Keratinocyte (primary cell): ENCODE measurements around the gene SH2D3C. TPM values are rescaled to one million over a fixed set of nuclear protein-coding genes. Genes with fewer than 3 reads are reported as not detected.

ENCODE experiments used
- DNase-seq: peaks from one replicate; pipeline ENCODE4 v3.0.0-alpha.2; 2011; ENCODE audit warnings: low read depth, missing footprints, low spot score
- FAIRE-seq: peaks from 2 replicates; lab custom pipeline; 2011; peaks lifted over from hg19 to GRCh38; lab: Jason Lieb, UNC
- H2AFZ ChIP-seq: 2 replicates; pipeline ENCODE4 v1.6.0; 2012; ENCODE audit warnings: low read length, control low read depth, inconsistent platforms; ENCODE audit not compliant: control insufficient read depth
- H3K27ac ChIP-seq: 2 replicates; pipeline ENCODE4 v1.5.1; 2011; ENCODE audit warnings: low read length; ENCODE audit not compliant: control insufficient read depth, insufficient read depth
- H3K27me3 ChIP-seq: 3 replicates; pipeline ENCODE4 v1.6.0; 2011; ENCODE audit warnings: low read length; ENCODE audit not compliant: control insufficient read depth, insufficient read depth; ENCODE audit errors: extremely low read depth
- H3K36me3 ChIP-seq, 2 experiments: 2 replicates in 1 of 2; 3 replicates in 1 of 2; pipeline ENCODE4 v1.5.1; 2011; ENCODE audit warnings: low read length in 2 of 2, mild to moderate bottlenecking in 1 of 2; ENCODE audit not compliant: control insufficient read depth in 2 of 2, insufficient read depth in 2 of 2; ENCODE audit errors: extremely low read depth in 1 of 2
- H3K4me1 ChIP-seq: 3 replicates; pipeline ENCODE4 v1.5.1; 2011; ENCODE audit warnings: low read length; ENCODE audit not compliant: control insufficient read depth, insufficient read depth; ENCODE audit errors: extremely low read depth
- H3K4me2 ChIP-seq: 3 replicates; pipeline ENCODE4 v1.6.0; 2011; ENCODE audit warnings: low read depth, low read length; ENCODE audit not compliant: control insufficient read depth, insufficient read depth; ENCODE audit errors: extremely low read depth
- H3K4me3 ChIP-seq, 3 experiments: fragments of 200-600 bp in 1 of 3; sonication (generic) in 1 of 3; 2 replicates in 2 of 3; 3 replicates in 1 of 3; pipeline ENCODE4 v1.5.1; 2011 to 2016; ENCODE audit warnings: low read length in 3 of 3, mild to moderate bottlenecking in 3 of 3, control low read depth in 2 of 3, inconsistent platforms in 1 of 3, low read depth in 1 of 3, mixed read lengths in 1 of 3, mixed run types in 1 of 3, moderate library complexity in 1 of 3; ENCODE audit not compliant: control insufficient read depth in 2 of 3, insufficient read depth in 2 of 3; ENCODE audit errors: extremely low read depth in 1 of 3
- H3K79me2 ChIP-seq: 2 replicates; pipeline ENCODE4 v1.6.0; 2012; ENCODE audit warnings: low read length; ENCODE audit not compliant: control insufficient read depth, insufficient read depth
- H3K9ac ChIP-seq: 3 replicates; pipeline ENCODE4 v1.6.0; 2011; ENCODE audit warnings: low read length; ENCODE audit not compliant: control insufficient read depth, insufficient read depth; ENCODE audit errors: extremely low read depth
- H3K9me1 ChIP-seq: 3 replicates; pipeline ENCODE4 v1.6.0; 2011; ENCODE audit warnings: low read length; ENCODE audit not compliant: control insufficient read depth, insufficient read depth; ENCODE audit errors: extremely low read depth
- H3K9me3 ChIP-seq: 2 replicates; pipeline ENCODE4 v1.5.1; 2012; ENCODE audit warnings: low read depth, low read length; ENCODE audit not compliant: control insufficient read depth
- H4K20me1 ChIP-seq: 3 replicates; pipeline ENCODE4 v1.6.0; 2011; ENCODE audit warnings: low read length; ENCODE audit not compliant: control insufficient read depth, insufficient read depth; ENCODE audit errors: extremely low read depth
- CTCF ChIP-seq, 3 experiments: IDR thresholded peaks in 1 of 3; conservative IDR thresholded peaks in 1 of 3; optimal IDR thresholded peaks in 1 of 3; 2 replicates in 2 of 3; 3 replicates in 1 of 3; pipeline versions ENCODE3 to v1.5.1; 2011; ENCODE audit warnings: low read length in 3 of 3, mild to moderate bottlenecking in 3 of 3, moderate library complexity in 2 of 3, control low read depth in 1 of 3, inconsistent platforms in 1 of 3; ENCODE audit not compliant: insufficient read depth in 2 of 3; ENCODE audit errors: extremely low read depth in 1 of 3
- EZH2 ChIP-seq: IDR thresholded peaks from one replicate; pipeline ENCODE4 v1.6.1; 2012; ENCODE audit warnings: inconsistent platforms, mild to moderate bottlenecking, low read length, moderate library complexity
- dilution Hi-C: fragments of 300-500 bp; cut with MboI; formaldehyde crosslinking; loops from one replicate; pipeline ENCODE4 v1.7.0; 2020; ENCODE audit warnings: low sequenced_read_pairs; ENCODE audit not compliant: extremely low pct_ligation_motif_present
- polyA plus RNA-seq, 5 experiments: library from polyadenylated mRNA; depleted of rRNA in 3 of 5; stranded (reverse) in 3 of 5; stranded (forward) in 1 of 5; unstranded in 1 of 5; fragments of >200 nt; gene quantifications; 1 replicate in 1 of 5; 2 replicates in 3 of 5; 3 replicates in 1 of 5; pipeline versions ENCODE4 v1.2.1 to v1.2.3, GENCODE V29; 2011 to 2012; ENCODE audit warnings: missing spikeins in 2 of 5, low read depth in 1 of 5, low replicate concordance in 1 of 5

Gene SH2D3C
- polyA plus RNA-seq, 1 donor (not counting 4 experiments of a cell fraction or from before 2014, with no cell fraction given), result 0.12 TPM

GRCh38 chr9:127805620-127806019, 27.2 kb upstream of the SH2D3C start:
- TF ChIP-seq EZH2, result no peak
- TF ChIP-seq CTCF (optimal IDR thresholded peaks at IDR 0.05 in 1 of 3, IDR thresholded peaks at IDR 0.05 in 1 of 3, conservative IDR thresholded peaks at IDR 0.05 in 1 of 3; ENCODE audit: extremely low read depth in 1 of 3, insufficient read depth in 2 of 3, low read length in 3 of 3), result peak in 1 of 3 experiments; percentile 40
- H3K4me1 ChIP-seq, result peaks cover 37% of the 10 kb centered on the region
- no peaks in the 10 kb centered on the region for H3K27me3 ChIP-seq
- peaks cover 9% of the 10 kb centered on the region for H4K20me1 ChIP-seq
- no peak overlapping the region for H3K4me3 ChIP-seq
- no peaks in the 10 kb centered on the region for H3K9me3 ChIP-seq
- H3K36me3 ChIP-seq, result peaks cover 34 to 44% of the 10 kb centered on the region in 2 experiments
- no peak overlapping the region for H2AFZ ChIP-seq
- DNase-seq (no peak), FAIRE-seq (no peak)
- H3K27ac ChIP-seq, result no peak overlapping the region
- H3K9me1 ChIP-seq, result peaks cover 2% of the 10 kb centered on the region
- dilution Hi-C loops, result no loop called here
- H3K79me2 ChIP-seq, result peaks cover 17% of the 10 kb centered on the region
- no peak overlapping the region for H3K9ac ChIP-seq
- no peak overlapping the region for H3K4me2 ChIP-seq

- Histone ChIP-seq H3K4me1 (peaks cover 24% of the 10 kb centered on the region), H4K20me1 (peaks cover 2% of the 10 kb centered on the region), H3K36me3 (peaks cover 25 to 32% of the 10 kb centered on the region in 2 experiments), H3K9me3 (no peaks in the 10 kb centered on the region), H3K4me2 (peak overlapping the region; percentile 93), H3K79me2 (peaks cover 17% of the 10 kb centered on the region), H3K27ac (peak overlapping the region; percentile 99), H3K4me3 (peak overlapping the region; percentile 58 to 97 (median 81)), H2AFZ (peak overlapping the region; percentile 68), H3K9me1 (no peaks in the 10 kb centered on the region), H3K27me3 (no peaks in the 10 kb centered on the region), H3K9ac (peak overlapping the region; percentile 99)
- FAIRE-seq, result peak; percentile 87
- dilution Hi-C loops, result no loop called here
- no peak for TF ChIP-seq EZH2
- no peak for TF ChIP-seq CTCF (optimal IDR thresholded peaks at IDR 0.05 in 1 of 3, IDR thresholded peaks at IDR 0.05 in 1 of 3, conservative IDR thresholded peaks at IDR 0.05 in 1 of 3; ENCODE audit: extremely low read depth in 1 of 3, insufficient read depth in 2 of 3, low read length in 3 of 3)
- peak; percentile 60 for DNase-seq
Observed at GRCh38 chr9:127803507-127804352, 25.3 kb upstream of the SH2D3C start.
